Thymus (tissue), 11 donors: Measurements from ENCODE around the gene CRHR2. TPM values are rescaled to one million over a fixed set of nuclear protein-coding genes. Genes with fewer than 3 reads are reported as not detected.

Experiments used
- DNase-seq, 9 donors: peaks; one replicate each; pipeline ENCODE4 v3.0.0-alpha.2; 2013; ENCODE audit warnings: low spot score in 9 of 9, low read depth in 6 of 9, missing footprints in 1 of 9
- H3K27ac ChIP-seq, 2 donors: one replicate each; pipeline ENCODE4 v1.5.1; 2013; ENCODE audit warnings: control low read depth in 1 of 2, low read depth in 1 of 2, low read length in 1 of 2, mild to moderate bottlenecking in 1 of 2, moderate library complexity in 1 of 2
- H3K27me3 ChIP-seq, 2 donors: one replicate each; pipeline ENCODE4 v1.5.1; 2013; ENCODE audit warnings: low read length in 1 of 2; ENCODE audit not compliant: control insufficient read depth in 2 of 2, insufficient read depth in 1 of 2
- H3K36me3 ChIP-seq, 2 donors: one replicate each; pipeline ENCODE4 v1.5.1; 2013; ENCODE audit warnings: low read length in 1 of 2, mild to moderate bottlenecking in 1 of 2, moderate library complexity in 1 of 2; ENCODE audit not compliant: control insufficient read depth in 2 of 2, insufficient read depth in 2 of 2
- H3K4me1 ChIP-seq, 2 donors: one replicate each; pipeline ENCODE4 v1.5.1; 2013; ENCODE audit warnings: low read length in 2 of 2; ENCODE audit not compliant: control insufficient read depth in 2 of 2, insufficient read depth in 2 of 2
- H3K4me3 ChIP-seq, 2 donors: one replicate each; pipeline ENCODE4 v1.5.1; 2013; ENCODE audit warnings: low read length in 2 of 2, control low read depth in 1 of 2, mild to moderate bottlenecking in 1 of 2
- H3K9me3 ChIP-seq, 2 donors: one replicate each; pipeline ENCODE4 v1.5.1; 2013; ENCODE audit warnings: low read length in 1 of 2, mild to moderate bottlenecking in 1 of 2; ENCODE audit not compliant: control insufficient read depth in 2 of 2, insufficient read depth in 1 of 2
- WGBS: extraction: QIAGEN DNeasy Blood & Tissue Kit; methylation state at CpG from one replicate; pipeline ENCODE4 v1.1.7; 2013; 5-methylcytosine and 5-hydroxymethylcytosine counted together
- polyA plus RNA-seq: library from polyadenylated mRNA; stranded (reverse); fragments of 200-250 nt; gene quantifications from one replicate; pipeline ENCODE4 v1.2.3, GENCODE V29; 2013
- total RNA-seq: library from RNA; stranded (reverse); fragments of 120-200 nt; gene quantifications from one replicate; pipeline ENCODE4 v1.2.4, GENCODE V29; 2013
- donor health status: healthy.

Gene CRHR2
- total and polyA plus RNA-seq, 2 donors: under 0.01 to 0.05 TPM

GRCh38 chr7:30655096-30655970 lies 26.9 kb downstream of the CRHR2 start:
- Histone ChIP-seq H3K27me3 (no peaks in the 10 kb centered on the region), H3K36me3 (no peaks in the 10 kb centered on the region), H3K27ac (no peak overlapping the region), H3K9me3 (no peaks in the 10 kb centered on the region), H3K4me3 (no peak overlapping the region), H3K4me1 (no peaks in the 10 kb centered on the region)
- DNase-seq: no peak
- 95% methylated on average over 22 of the region's 22 CpGs for WGBS

- Histone ChIP-seq H3K4me1 (no peaks in the 10 kb centered on the region), H3K27me3 (no peaks in the 10 kb centered on the region), H3K9me3 (no peaks in the 10 kb centered on the region), H3K36me3 (no peaks in the 10 kb centered on the region), H3K4me3 (no peak overlapping the region), H3K27ac (no peak overlapping the region)
- no peak for DNase-seq
- WGBS: 97% methylated on average over 15 of the region's 15 CpGs
Measured at GRCh38 chr7:30654296-30655090, 27.8 kb downstream of the CRHR2 start.

DNA sequence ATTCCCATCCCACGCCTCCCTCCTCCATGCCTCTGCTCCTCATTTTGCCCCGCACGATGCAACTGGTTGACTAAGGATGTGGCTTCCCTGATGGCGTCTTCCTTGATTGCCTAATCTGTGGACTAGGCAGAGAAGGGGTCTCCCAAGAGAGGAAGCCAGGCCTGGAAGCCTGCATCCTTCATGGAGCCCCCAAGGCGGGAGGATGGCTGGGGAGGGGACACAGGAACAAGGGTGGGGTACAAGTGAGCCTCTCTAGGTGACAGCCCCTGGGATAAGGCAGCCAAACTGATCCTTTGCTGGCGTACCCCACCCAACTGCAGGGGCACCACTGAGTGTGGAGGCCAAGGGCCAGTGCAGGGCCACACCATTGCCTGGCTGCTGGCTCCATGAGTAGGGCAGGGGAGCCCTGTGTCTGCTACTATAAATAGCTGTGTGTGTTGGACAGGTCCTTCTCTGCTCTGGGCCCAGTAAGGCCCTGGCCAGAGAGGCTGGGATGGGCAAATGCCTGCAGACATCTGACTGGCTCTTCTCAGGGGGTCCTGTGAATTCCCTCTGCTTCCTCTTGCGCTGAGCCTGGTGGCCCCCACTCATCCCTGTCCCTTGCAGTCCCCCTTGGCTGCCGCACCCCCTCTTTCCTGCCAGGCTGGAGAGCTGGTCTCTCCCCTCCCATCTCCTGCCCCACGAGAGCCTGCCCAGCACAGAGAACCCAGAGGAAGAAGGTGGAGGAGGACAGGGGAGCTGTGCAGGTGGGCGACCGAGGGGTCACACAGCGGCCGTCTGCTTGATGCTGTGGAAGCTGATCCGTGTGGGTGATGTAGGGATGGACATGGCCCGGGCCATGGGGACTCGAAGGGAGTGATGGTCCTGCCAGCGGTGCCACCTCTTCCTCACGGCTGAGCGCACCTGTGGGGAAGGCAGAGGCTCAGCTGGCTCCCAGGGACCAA lies 29.3 kb downstream of the CRHR2 start:
- no peaks in the 10 kb centered on the region for H3K27me3 ChIP-seq
- 96% methylated on average over 19 of the region's 19 CpGs for WGBS
- DNase-seq: no peak

GRCh38 chr7:30652132-30652531 lies 30.1 kb downstream of the CRHR2 start:
- Histone ChIP-seq H3K4me3 (no peak overlapping the region), H3K27me3 (no peaks in the 10 kb centered on the region), H3K9me3 (no peaks in the 10 kb centered on the region), H3K4me1 (no peaks in the 10 kb centered on the region), H3K36me3 (peaks cover 0 to 2% of the 10 kb centered on the region in 2 donors), H3K27ac (no peak overlapping the region)
- WGBS: 99% methylated on average over 7 of the region's 7 CpGs
- DNase-seq: no peak

More for the DNA sequence above, 29.3 kb downstream of the CRHR2 start:
- H3K36me3 ChIP-seq: no peaks in the 10 kb centered on the region
- H3K4me1 ChIP-seq: no peaks in the 10 kb centered on the region
- no peak overlapping the region for H3K4me3 ChIP-seq
- H3K27ac ChIP-seq: no peak overlapping the region
- H3K9me3 ChIP-seq: no peaks in the 10 kb centered on the region

DNA sequence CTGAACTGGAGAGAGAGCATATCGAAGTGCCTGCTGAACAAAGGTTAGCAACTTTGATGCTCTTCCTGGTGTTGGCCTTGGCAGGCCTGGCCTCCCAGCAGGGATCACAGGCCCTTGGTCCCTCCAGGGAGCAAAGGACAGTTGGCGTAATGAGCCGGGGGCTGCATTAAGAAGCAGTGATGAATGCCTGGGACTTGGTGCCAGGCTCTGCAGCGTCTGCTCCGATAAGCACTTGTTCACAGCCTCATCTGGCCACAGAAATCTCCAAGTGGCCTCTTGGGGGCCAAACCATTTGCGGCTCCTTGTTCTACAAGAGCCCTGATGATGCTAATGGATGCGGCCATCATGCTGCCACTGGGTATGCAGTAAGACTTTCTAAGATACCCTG lies 31.8 kb downstream of the CRHR2 start:
- DNase-seq: no peak
- WGBS: 97% methylated on average over 7 of the region's 7 CpGs

DNA sequence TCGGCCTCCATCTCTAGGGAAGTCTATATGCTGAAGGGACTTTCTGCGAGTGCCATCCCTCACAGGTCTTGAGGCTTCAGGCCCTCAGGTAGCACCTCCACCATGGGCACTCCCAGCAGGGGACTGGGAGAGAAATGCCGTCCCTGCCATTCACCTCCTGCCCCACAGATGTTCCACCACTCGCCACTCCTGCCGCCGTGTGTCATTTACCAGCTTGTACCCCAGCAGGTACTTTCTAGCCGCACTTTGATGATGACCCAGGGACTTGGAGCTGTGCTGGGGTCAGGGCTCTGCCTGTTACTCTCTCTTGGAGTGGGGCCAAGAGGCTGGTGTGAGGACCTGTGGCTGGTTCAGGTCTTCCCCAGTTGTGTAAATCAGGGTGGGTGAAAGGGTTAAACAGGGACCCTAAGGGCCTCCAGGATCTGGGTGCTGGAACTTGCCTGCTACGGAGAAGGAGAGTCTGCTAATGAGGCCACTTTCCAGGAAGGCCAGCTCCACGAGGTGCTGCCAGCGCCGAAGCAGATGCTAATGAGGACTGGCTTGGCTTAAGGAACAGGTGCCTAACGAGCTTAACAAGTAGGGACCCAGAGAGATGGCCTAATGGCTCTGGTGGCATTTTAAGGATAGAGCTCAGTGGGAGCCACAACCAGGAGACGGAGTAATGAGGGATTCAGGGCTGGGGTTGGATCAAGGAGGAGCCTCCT lies 32.4 kb downstream of the CRHR2 start:
- WGBS: 92% methylated on average over 13 of the region's 13 CpGs
- DNase-seq: no peak
- H3K4me1 ChIP-seq: no peaks in the 10 kb centered on the region
- no peaks in the 10 kb centered on the region for H3K9me3 ChIP-seq
- H3K36me3 ChIP-seq: peaks cover 4 to 10% of the 10 kb centered on the region in 2 donors
- H3K27me3 ChIP-seq: no peaks in the 10 kb centered on the region
- H3K4me3 ChIP-seq: no peak overlapping the region
- H3K27ac ChIP-seq: no peak overlapping the region

More for the DNA sequence above, 31.8 kb downstream of the CRHR2 start:
- H3K4me3 ChIP-seq: no peak overlapping the region
- H3K36me3 ChIP-seq: peaks cover 4% of the 10 kb centered on the region in 2 donors
- H3K27me3 ChIP-seq: no peaks in the 10 kb centered on the region
- no peaks in the 10 kb centered on the region for H3K4me1 ChIP-seq
- no peaks in the 10 kb centered on the region for H3K9me3 ChIP-seq
- H3K27ac ChIP-seq: no peak overlapping the region

- Histone ChIP-seq H3K27ac (no peak overlapping the region), H3K9me3 (no peaks in the 10 kb centered on the region), H3K36me3 (peaks cover 4 to 11% of the 10 kb centered on the region in 2 donors), H3K4me1 (no peaks in the 10 kb centered on the region), H3K4me3 (no peak overlapping the region), H3K27me3 (no peaks in the 10 kb centered on the region)
- 96% methylated on average over 15 of the region's 15 CpGs for WGBS
- no peak for DNase-seq
Measured at GRCh38 chr7:30648744-30649540, 33.3 kb downstream of the CRHR2 start.
